Airway epithelial cell (primary cell): Measurements from ENCODE around the gene SNAPC5. TPM values are rescaled to one million over a fixed set of nuclear protein-coding genes. Genes with fewer than 3 reads are reported as not detected.

Experiments
- total RNA-seq: library from RNA; depleted of rRNA; stranded (reverse); fragments of >200 nt; gene quantifications from 2 replicates; pipeline ENCODE4 v1.2.3, GENCODE V29; 2015

The SNAPC5 gene, protein sequence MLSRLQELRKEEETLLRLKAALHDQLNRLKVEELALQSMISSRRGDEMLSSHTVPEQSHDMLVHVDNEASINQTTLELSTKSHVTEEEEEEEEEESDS
- total RNA-seq: 13.5 and 14.4 TPM in 2 replicates

DNA sequence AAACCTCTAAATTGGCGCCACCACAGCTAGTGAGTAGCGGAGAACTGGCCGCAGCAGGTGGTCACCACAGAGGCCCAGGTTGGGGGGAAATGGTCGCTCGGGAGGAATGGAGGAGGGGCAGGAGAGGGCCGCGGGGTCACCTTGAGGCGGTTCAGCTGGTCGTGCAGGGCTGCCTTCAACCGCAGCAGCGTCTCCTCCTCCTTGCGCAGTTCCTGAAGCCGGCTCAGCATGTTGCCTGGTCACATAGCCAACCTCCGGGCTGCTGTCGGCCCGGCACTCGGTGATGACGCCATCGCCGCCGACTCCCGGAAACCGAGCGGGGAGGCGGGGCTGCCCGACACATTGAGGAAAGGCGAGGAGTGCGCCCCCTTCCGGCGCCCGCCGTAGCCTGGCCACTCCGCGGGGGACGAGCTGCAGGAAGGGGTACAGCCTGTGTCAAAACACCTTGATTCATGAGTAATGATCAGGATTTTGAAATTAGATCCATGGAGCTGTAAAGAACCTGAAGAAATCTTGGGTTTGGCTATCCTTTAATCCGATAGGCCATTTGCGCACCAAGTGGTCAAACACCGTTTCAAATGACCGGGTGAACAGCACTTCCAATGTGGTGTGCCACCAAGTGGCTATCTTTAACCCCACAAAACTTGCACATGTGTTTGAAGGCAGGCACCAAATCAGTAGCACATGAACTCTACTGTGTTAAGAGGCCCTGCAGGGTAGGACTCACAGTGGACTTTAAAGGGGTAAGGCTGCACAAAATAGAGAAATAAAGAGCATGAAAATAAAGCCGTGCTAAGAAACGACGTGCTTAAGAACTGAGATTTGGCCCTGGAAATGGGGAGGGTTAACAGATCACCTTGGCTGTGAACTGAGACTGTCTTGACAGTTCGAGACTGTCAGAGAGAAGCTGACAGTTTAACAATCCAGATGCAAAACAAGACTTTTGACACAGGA, at the start of gene SNAPC5:
SNAPC5 (minus strand) TSS at position 261 of the 954 bp plus-strand sequence; CDS start at position 230, 31 bp downstream.

DNA sequence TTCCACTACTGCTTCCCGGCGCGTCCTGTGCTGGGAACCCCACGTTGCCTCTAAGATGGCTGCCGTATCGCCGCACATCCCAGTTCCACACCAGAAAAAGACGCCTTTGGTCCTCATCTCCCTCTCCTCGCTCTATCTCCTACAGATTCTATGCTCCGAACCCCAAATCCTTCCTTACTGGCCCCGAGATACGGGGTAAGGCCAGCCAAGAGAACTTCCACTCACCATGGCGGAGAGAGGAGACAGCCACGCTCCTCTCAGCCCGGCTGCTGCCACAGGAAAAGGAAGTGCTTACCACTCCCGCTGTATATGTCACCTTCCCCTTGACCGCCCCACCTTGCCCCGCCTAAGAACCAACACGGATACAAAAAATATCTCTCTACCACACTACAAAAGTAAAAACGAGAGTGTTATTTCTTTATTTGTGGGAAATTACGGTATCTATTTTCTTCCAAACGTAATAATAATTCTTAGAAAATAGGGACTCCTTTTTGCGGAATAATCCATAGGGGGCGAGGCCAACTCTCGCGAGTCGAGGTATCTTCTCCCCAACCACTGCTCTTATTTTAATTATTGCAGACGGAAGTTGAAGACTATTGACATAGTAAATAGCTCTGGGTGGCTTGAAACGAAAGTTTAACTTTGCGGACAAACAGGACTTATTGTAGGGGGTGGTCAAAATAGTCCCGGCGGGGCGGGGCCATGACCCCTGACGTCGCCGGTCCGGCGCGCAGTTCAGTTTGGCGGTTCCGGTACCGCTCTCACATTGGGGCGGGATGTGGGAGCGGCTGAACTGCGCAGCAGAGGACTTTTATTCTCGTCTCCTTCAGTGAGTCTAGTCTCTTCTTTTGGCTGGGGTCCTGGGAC, 7.2 kb upstream of the SNAPC5 start, which contains the start of the genes RPL4 and ZWILCH:
RPL4 (minus strand) TSS at position 293 of the 867 bp plus-strand sequence; CDS start at position 228, 65 bp downstream.
ZWILCH (plus strand) TSS at position 764 of the 867 bp plus-strand sequence; CDS start at position 777, 13 bp downstream.

Other genes with a start within 250 kb of the SNAPC5 start
- gene MEGF11, start 244.0 kb downstream of the SNAPC5 start, total RNA-seq: not detected in 2 replicates
- gene DIS3L, start 204.2 kb downstream of the SNAPC5 start, total RNA-seq: 10.7 and 14.5 TPM in 2 replicates
- gene TIPIN, start 141.1 kb downstream of the SNAPC5 start, total RNA-seq: 11.3 and 13.4 TPM in 2 replicates
- 40.4 and 61.8 TPM in 2 replicates for gene MAP2K1, start 110.8 kb downstream of the SNAPC5 start, total RNA-seq
- gene RPL4, start 7.1 kb upstream of the SNAPC5 start, total RNA-seq: 3,484 and 5,405 TPM in 2 replicates
- 22.9 and 31.7 TPM in 2 replicates for gene ZWILCH, start 7.6 kb upstream of the SNAPC5 start, total RNA-seq
- gene LCTL, start 68.2 kb upstream of the SNAPC5 start, total RNA-seq: not detected in 2 replicates
- 0.93 and 1.1 TPM in 2 replicates for gene SMAD6, start 204.5 kb upstream of the SNAPC5 start, total RNA-seq